RWPE2 (cell line): ENCODE data around the gene SNX11.

Experiments
- ATAC-seq: fragments of 200-7000 bp; cut with Tn5 transposase; 3 replicates; pipeline ENCODE4 v1.9.1; 2021; ENCODE audit warnings: low read depth
- DNase-seq: peaks from one replicate; pipeline ENCODE4 v3.0.0-alpha.2; 2020; ENCODE audit warnings: low spot score
- H3K27ac ChIP-seq: fragments of 450-650 bp; 2 replicates; pipeline ENCODE4 v1.5.1; 2017; ENCODE audit warnings: mild to moderate bottlenecking; ENCODE audit not compliant: poor library complexity, severe bottlenecking
- H3K27me3 ChIP-seq: fragments of 250-450 bp; sonication (Bioruptor Pico); 2 replicates; pipeline ENCODE4 v1.5.1; 2021; ENCODE audit warnings: mild to moderate bottlenecking, moderate library complexity; ENCODE audit not compliant: insufficient read depth, poor library complexity, severe bottlenecking
- H3K36me3 ChIP-seq: fragments of 250-450 bp; sonication (Bioruptor Pico); 2 replicates; pipeline ENCODE4 v1.5.1; 2020; ENCODE audit warnings: low read depth, mild to moderate bottlenecking, moderate library complexity
- H3K4me1 ChIP-seq: fragments of 250-450 bp; sonication (Bioruptor Pico); 2 replicates; pipeline ENCODE4 v1.5.1; 2021; ENCODE audit warnings: mild to moderate bottlenecking, moderate library complexity; ENCODE audit not compliant: insufficient read depth, poor library complexity, severe bottlenecking
- H3K4me3 ChIP-seq: fragments of 250-450 bp; sonication (Bioruptor Pico); 2 replicates; pipeline ENCODE4 v1.5.1; 2021; ENCODE audit warnings: mild to moderate bottlenecking, moderate library complexity; ENCODE audit not compliant: severe bottlenecking
- H3K9me3 ChIP-seq: fragments of 250-450 bp; sonication (Bioruptor Pico); 2 replicates; pipeline ENCODE4 v1.5.1; 2021; ENCODE audit warnings: mild to moderate bottlenecking, moderate library complexity; ENCODE audit not compliant: severe bottlenecking
- CTCF ChIP-seq: fragments of 450-650 bp; IDR thresholded peaks from one replicate; pipeline ENCODE4 v1.5.1; 2017; ENCODE audit warnings: mild to moderate bottlenecking, moderate library complexity; ENCODE audit not compliant: poor library complexity, severe bottlenecking

Gene SNX11

GRCh38 chr17:48100591-48101011 is 7.0 kb upstream of the SNX11 start:
- H3K9me3 ChIP-seq, result no peaks in the 10 kb centered on the region
- H3K36me3 ChIP-seq, result peaks cover 26% of the 10 kb centered on the region
- peak overlapping the region; percentile 91 for H3K27ac ChIP-seq
- TF ChIP-seq CTCF, result no peak
- peak overlapping the region; percentile 76 for H3K4me3 ChIP-seq
- H3K27me3 ChIP-seq, result no peaks in the 10 kb centered on the region
- DNase-seq (peak; percentile 74), ATAC-seq (peak; percentile 41)
- H3K4me1 ChIP-seq, result peaks cover 5% of the 10 kb centered on the region

DNA sequence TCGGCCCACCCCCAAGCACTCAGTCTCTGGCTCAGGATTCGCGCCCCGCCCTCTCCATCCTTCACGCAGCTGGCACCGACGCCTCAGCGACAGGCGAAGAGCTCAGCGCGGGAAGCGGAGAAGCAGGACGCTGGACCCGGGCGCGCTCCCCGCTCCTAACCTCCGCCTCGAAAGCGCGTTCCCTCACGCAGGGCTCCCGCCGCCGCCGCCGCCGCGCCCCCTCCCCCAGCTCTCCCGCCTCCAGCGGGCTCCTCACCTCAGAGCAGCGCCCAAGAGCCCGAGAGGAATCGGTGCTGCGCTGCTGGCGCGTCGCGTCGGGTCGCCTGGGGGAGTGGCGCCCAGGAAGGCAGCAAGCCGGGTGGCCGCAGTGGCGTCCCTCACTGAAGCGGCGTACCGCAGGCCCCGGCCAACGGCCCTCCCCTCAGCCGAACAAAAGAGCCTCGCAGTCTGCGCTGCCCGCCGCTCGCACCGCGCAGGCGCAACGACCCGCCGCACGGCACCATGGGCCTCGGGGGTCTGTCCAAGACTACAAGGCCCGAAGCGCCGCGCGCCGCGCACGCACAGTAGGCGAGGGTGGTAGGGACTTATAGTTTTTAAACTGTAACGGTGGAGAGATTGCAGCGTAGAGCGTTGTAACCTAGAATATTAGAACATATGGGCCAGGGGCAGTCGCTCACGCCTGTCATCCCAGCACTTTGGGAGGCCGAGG is 6.4 kb upstream of the SNX11 start, which contains the start of gene CBX1:
CBX1 (minus strand) TSS at position 467 of the 709 bp plus-strand sequence. CDS start 24,474 bp downstream, outside the sequence.
- Histone ChIP-seq H3K27ac (peak within 1 kb of the TSS; percentile 91), H3K4me3 (peak within 1 kb of the TSS; percentile 76), H3K27me3 (no peaks in the 10 kb centered on the region), H3K9me3 (no peaks in the 10 kb centered on the region), H3K36me3 (peaks cover 21% of the 10 kb centered on the region), H3K4me1 (peaks cover 5% of the 10 kb centered on the region)
- DNase-seq, result peak; percentile 95
- TF ChIP-seq CTCF, result no peak
- peak; percentile 93 for ATAC-seq

DNA sequence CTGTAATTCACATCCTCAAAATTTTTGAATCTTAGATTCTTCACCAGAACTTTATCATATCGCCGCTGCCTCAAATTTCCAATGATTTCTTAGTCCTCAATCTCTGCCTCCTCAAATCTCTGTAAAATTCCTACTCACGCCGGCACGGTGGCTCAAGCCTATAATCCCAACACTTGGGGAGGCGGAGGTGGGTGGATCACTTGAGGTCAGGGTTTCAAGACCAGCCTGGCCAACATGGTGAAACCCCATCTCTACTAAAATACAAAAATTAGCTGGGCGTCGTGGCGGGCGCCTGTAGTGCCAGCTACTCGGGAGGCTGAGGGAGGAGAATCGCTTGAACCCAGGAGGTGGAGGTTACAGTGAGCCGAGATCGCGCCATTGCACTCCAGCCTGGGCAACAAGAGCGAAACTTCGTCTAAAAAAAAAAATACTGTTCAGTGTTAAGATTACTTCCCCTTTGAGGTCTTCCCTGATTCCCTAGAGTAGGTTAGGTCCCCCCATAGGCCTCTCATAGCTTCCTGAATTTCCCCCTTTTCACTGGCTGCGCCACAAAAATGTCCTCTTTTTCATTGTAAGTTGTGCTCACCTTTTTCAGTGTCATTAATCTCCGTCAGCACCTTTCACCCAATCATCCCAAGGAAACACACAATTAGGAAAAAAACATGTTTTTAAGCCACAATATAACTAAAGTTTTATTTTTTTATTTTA is 5.4 kb upstream of the SNX11 start:
- DNase-seq, result no peak
- peak overlapping the region; percentile 91 for H3K27ac ChIP-seq

GRCh38 chr17:48102798-48103715 is 4.5 kb upstream of the SNX11 start:
- H3K9me3 ChIP-seq, result no peaks in the 10 kb centered on the region
- H3K27ac ChIP-seq, result no peak overlapping the region

More for the DNA sequence above, 5.4 kb upstream of the SNX11 start:
- Histone ChIP-seq H3K36me3 (peaks cover 14% of the 10 kb centered on the region; the same call in 1 of the 2 replicates), H3K9me3 (no peaks in the 10 kb centered on the region), H3K27me3 (no peaks in the 10 kb centered on the region), H3K4me3 (no peak overlapping the region), H3K4me1 (peaks cover 5% of the 10 kb centered on the region)
- no peak for TF ChIP-seq CTCF
- ATAC-seq, result no peak

More at GRCh38 chr17:48102798-48103715, 4.5 kb upstream of the SNX11 start:
- Histone ChIP-seq H3K27me3 (no peaks in the 10 kb centered on the region), H3K36me3 (peaks cover 11% of the 10 kb centered on the region; the same call in 1 of the 2 replicates), H3K4me1 (peaks cover 5% of the 10 kb centered on the region), H3K4me3 (no peak overlapping the region)
- DNase-seq (no peak), ATAC-seq (no peak)
- no peak for TF ChIP-seq CTCF
